CD4-positive, alpha-beta T cell treated with Interleukin-12 subunit alpha and Interleukin-12 subunit beta, for 1 hour (primary cell): ENCODE measurements around the gene TMF1.

ENCODE experiments used
- DNase-seq: peaks from one replicate; pipeline ENCODE4 v3.0.0-alpha.2; 2020

The TMF1 gene

DNA sequence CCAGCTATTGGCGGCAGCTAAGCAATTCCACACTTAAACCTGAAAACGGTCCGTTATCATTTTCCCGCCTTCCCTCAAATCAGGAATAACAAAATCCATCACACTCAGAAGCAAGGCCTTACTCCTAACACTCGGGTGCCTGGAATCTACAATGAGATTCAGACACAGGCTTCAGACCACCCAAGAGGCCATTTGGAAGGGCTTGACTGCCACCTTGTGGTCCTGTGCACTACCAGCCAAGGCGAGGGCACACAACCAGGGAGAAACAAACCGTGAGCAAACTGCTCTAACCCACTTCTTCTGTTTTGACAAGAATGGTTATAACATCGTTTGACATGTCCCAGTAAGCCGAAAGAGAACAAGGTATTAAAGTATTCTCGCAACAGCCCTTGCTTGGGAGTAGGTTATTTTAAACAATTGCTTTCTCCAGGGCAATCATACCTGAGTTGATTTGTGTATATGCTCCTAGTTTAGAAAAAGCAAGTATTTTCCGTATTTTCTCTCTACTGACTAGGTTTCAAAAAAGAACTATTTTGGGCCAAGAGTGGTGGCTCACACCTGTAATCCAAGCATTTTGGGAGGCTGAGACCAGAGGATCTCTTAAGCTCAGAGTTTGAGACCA lies 79.7 kb downstream of the TMF1 start:
- DNase-seq, result peak; percentile 17
